Stimulated activated naive CD8-positive, alpha-beta T cell treated with anti-CD3 and anti-CD28 coated beads, Interleukin-15, amount 100 ng/mL, for 72 hours (primary cell): ENCODE results near the gene SS18L1.

ENCODE experiments used
- ATAC-seq: fragments of 150-1000 bp; cut with Tn5 transposase; 2 replicates; pipeline ENCODE4 v1.10.0; 2021; ENCODE audit warnings: mild to moderate bottlenecking, moderate library complexity
- DNase-seq, 2 donors: peaks; one replicate each; pipeline ENCODE4 v3.0.0; 2021 to 2022
- H3K27ac Mint-ChIP-seq, 2 donors: one replicate each; pipeline ENCODE4 v1.8.0; 2022; ENCODE audit warnings: mild to moderate bottlenecking in 2 of 2, mixed read lengths in 2 of 2, moderate library complexity in 2 of 2
- H3K27me3 Mint-ChIP-seq: one replicate; pipeline ENCODE4 v1.8.0; 2022; ENCODE audit warnings: mixed read lengths
- H3K4me1 Mint-ChIP-seq: one replicate; pipeline ENCODE4 v1.8.0; 2022; ENCODE audit warnings: mild to moderate bottlenecking, mixed read lengths
- H3K4me3 Mint-ChIP-seq, 2 donors: one replicate each; pipeline ENCODE4 v1.8.0; 2022; ENCODE audit warnings: mild to moderate bottlenecking in 2 of 2, mixed read lengths in 2 of 2, moderate library complexity in 1 of 2
- H3K9me3 Mint-ChIP-seq, 2 donors: one replicate each; pipeline ENCODE4 v1.8.0; 2022; ENCODE audit warnings: mixed read lengths in 2 of 2

The SS18L1 gene

GRCh38 chr20:62230696-62231095 is 87.1 kb downstream of the SS18L1 start:
- H3K4me1 Mint-ChIP-seq = no peaks in the 10 kb centered on the region
- ATAC-seq (no peak), DNase-seq (no peak)

GRCh38 chr20:62231292-62231691 is 87.7 kb downstream of the SS18L1 start:
- H3K4me3 Mint-ChIP-seq = no peak overlapping the region
- DNase-seq (no peak), ATAC-seq (no peak)
- H3K4me1 Mint-ChIP-seq = no peaks in the 10 kb centered on the region
- H3K27ac Mint-ChIP-seq = no peak overlapping the region
- H3K27me3 Mint-ChIP-seq = peaks cover 16% of the 10 kb centered on the region
- no peaks in the 10 kb centered on the region for H3K9me3 Mint-ChIP-seq

More at GRCh38 chr20:62230696-62231095, 87.1 kb downstream of the SS18L1 start:
- H3K4me3 Mint-ChIP-seq = no peak overlapping the region
- H3K27ac Mint-ChIP-seq = no peak overlapping the region
- H3K27me3 Mint-ChIP-seq = peaks cover 19% of the 10 kb centered on the region
- H3K9me3 Mint-ChIP-seq = no peaks in the 10 kb centered on the region
